B cell (primary cell): ENCODE data around the gene GIPC3.

ENCODE experiments used
- CTCF ChIP-seq: fragments of 200-600 bp; IDR thresholded peaks from one replicate; pipeline ENCODE4 v1.8.0; 2022; ENCODE audit warnings: antibody characterized with exemption, mild to moderate bottlenecking
- EZH2 ChIP-seq: IDR thresholded peaks from 2 replicates; pipeline ENCODE4 v1.6.1; 2012; ENCODE audit warnings: borderline replicate concordance, low read depth, mild to moderate bottlenecking, moderate library complexity, low read length; ENCODE audit not compliant: insufficient read depth, poor library complexity, severe bottlenecking

- TF ChIP-seq CTCF: no peak
- TF ChIP-seq EZH2: no peak
Measured at GRCh38 chr19:3575260-3575741, 10.0 kb upstream of the GIPC3 start.
